GM23338 (cell line): Measurements from ENCODE around the gene FAN1. TPM values are rescaled to one million over a fixed set of nuclear protein-coding genes. Genes with fewer than 3 reads are reported as not detected.
"Not testable (repeated sequence)": the region's sequence is repeated elsewhere in the genome, so short reads cannot be mapped to it uniquely, and the experiment has no call there.

Experiments
- ATAC-seq: fragments of 200-7000 bp; cut with Tn5 transposase; 3 replicates; pipeline ENCODE4 v1.9.1; 2020
- DNase-seq: peaks from one replicate; pipeline ENCODE4 v3.0.0-alpha.2; 2015; ENCODE audit warnings: low spot score
- H2AFZ ChIP-seq: fragments of 200-600 bp; sonication (generic); 2 replicates; pipeline ENCODE4 v1.8.0; 2016; ENCODE audit warnings: antibody characterized with exemption, mild to moderate bottlenecking, moderate library complexity
- H3F3A ChIP-seq: fragments of 200-600 bp; sonication (generic); replicated peaks from 2 replicates; pipeline ENCODE4 v1.8.0; 2017; ENCODE audit warnings: antibody characterized with exemption, mixed run types, low read depth
- H3K27ac ChIP-seq: fragments of 200-600 bp; sonication (generic); 2 replicates; pipeline ENCODE4 v1.6.1; 2016; ENCODE audit warnings: low read depth
- H3K27me3 ChIP-seq: fragments of 200-600 bp; sonication (generic); 2 replicates; pipeline ENCODE4 v1.8.0; 2016; ENCODE audit warnings: mild to moderate bottlenecking, mixed run types, moderate library complexity; ENCODE audit not compliant: insufficient read depth
- H3K36me3 ChIP-seq: fragments of 200-600 bp; sonication (generic); 2 replicates; pipeline ENCODE4 v1.8.0; 2016; ENCODE audit warnings: mild to moderate bottlenecking; ENCODE audit not compliant: insufficient read depth
- H3K4me1 ChIP-seq: fragments of 200-600 bp; sonication (generic); 2 replicates; pipeline ENCODE4 v1.8.0; 2016; ENCODE audit warnings: mild to moderate bottlenecking, moderate library complexity; ENCODE audit not compliant: insufficient read depth
- H3K4me2 ChIP-seq: fragments of 200-600 bp; sonication (generic); 2 replicates; pipeline ENCODE4 v1.7.1; 2017; ENCODE audit warnings: mixed run types
- H3K4me3 ChIP-seq: fragments of 200-600 bp; sonication (generic); 2 replicates; pipeline ENCODE4 v1.6.1; 2016; ENCODE audit warnings: mixed run types
- H3K79me2 ChIP-seq: fragments of 200-600 bp; sonication (generic); replicated peaks from 2 replicates; pipeline ENCODE4 v1.8.0; 2017; ENCODE audit warnings: mild to moderate bottlenecking; ENCODE audit not compliant: insufficient read depth
- H3K9me2 ChIP-seq: fragments of 200-600 bp; sonication (generic); 2 replicates; pipeline ENCODE4 v1.8.0; 2017; ENCODE audit not compliant: insufficient read depth
- H4K20me1 ChIP-seq: fragments of 200-600 bp; sonication (generic); replicated peaks from 2 replicates; pipeline ENCODE4 v1.8.0; 2017; ENCODE audit warnings: mild to moderate bottlenecking; ENCODE audit not compliant: insufficient read depth
- H3K27ac Mint-ChIP-seq: 2 replicates; pipeline ENCODE4 v1.8.0; 2020; ENCODE audit warnings: inconsistent platforms, mild to moderate bottlenecking, moderate library complexity, mixed read lengths
- H3K27me3 Mint-ChIP-seq: 3 replicates; pipeline ENCODE4 v1.8.0; 2022; ENCODE audit warnings: low read depth, mild to moderate bottlenecking, moderate library complexity, mixed read lengths, inconsistent platforms; ENCODE audit not compliant: insufficient read depth, poor library complexity
- H3K36me3 Mint-ChIP-seq: 3 replicates; pipeline ENCODE4 v1.8.0; 2021; ENCODE audit warnings: low read depth, mild to moderate bottlenecking, inconsistent platforms, moderate library complexity, mixed read lengths
- H3K4me1 Mint-ChIP-seq: 3 replicates; pipeline ENCODE4 v1.8.0; 2020; ENCODE audit warnings: mild to moderate bottlenecking, inconsistent platforms, mixed read lengths
- H3K4me3 Mint-ChIP-seq: 3 replicates; pipeline ENCODE4 v1.8.0; 2021; ENCODE audit warnings: moderate library complexity, mild to moderate bottlenecking, inconsistent platforms, mixed read lengths
- H3K9me3 Mint-ChIP-seq: 3 replicates; pipeline ENCODE4 v1.8.0; 2020; ENCODE audit warnings: moderate library complexity, mild to moderate bottlenecking, inconsistent platforms, mixed read lengths
- CTCF ChIP-seq, 2 experiments: fragments of 200-600 bp in 1 of 2; sonication (generic) in 1 of 2; conservative IDR thresholded peaks; 2 replicates each; pipeline versions ENCODE4 v1.5.1 to v1.6.1; 2016 to 2017; ENCODE audit warnings: antibody characterized with exemption in 2 of 2, low read depth in 2 of 2, mild to moderate bottlenecking in 2 of 2, moderate library complexity in 1 of 2
- EZH2 ChIP-seq: fragments of 200-600 bp; sonication (generic); IDR thresholded peaks from one replicate; pipeline ENCODE4 v1.8.0; 2017; ENCODE audit warnings: antibody characterized with exemption, mild to moderate bottlenecking, low read depth; ENCODE audit not compliant: unreplicated experiment
- JUNB ChIP-seq: IDR thresholded peaks from one replicate; pipeline ENCODE4 v1.6.1; 2016; ENCODE audit warnings: antibody characterized with exemption; ENCODE audit not compliant: unreplicated experiment
- NANOG ChIP-seq: IDR thresholded peaks from 2 replicates; pipeline ENCODE4 v1.6.1; 2016; ENCODE audit warnings: antibody characterized with exemption, borderline replicate concordance
- ZNF331 ChIP-seq: fragments of 250-450 bp; sonication (Bioruptor Pico); IDR thresholded peaks from 2 replicates; pipeline ENCODE4 v1.5.0; 2020; ENCODE audit warnings: low read depth, mild to moderate bottlenecking, moderate library complexity
- polyA plus RNA-seq: library from polyadenylated mRNA; unstranded; fragments of >200 nt; fragmentation: Nextera tagmentation; extraction: Ambion mirVana; gene quantifications from 2 replicates; pipeline ENCODE4 v1.2.1, GENCODE V29; 2016
- total RNA-seq: library from RNA; depleted of rRNA; stranded (reverse); fragments of >200 nt; shearing (Covaris generic); gene quantifications from 2 replicates; pipeline ENCODE4 v1.2.3, GENCODE V29; 2014
- TF ChIP-seq, protein P1 (sequence below): IDR thresholded peaks from one replicate; pipeline ENCODE4 v1.6.1; 2018; ENCODE audit warnings: antibody characterized with exemption; ENCODE audit not compliant: unreplicated experiment
- TF ChIP-seq, protein P2 (sequence below): fragments of 250-450 bp; sonication (Bioruptor Pico); IDR thresholded peaks from 2 replicates; pipeline ENCODE4 v1.5.0; 2020; ENCODE audit warnings: mild to moderate bottlenecking, moderate library complexity

FAN1 gene
- total and polyA plus RNA-seq, 2 experiments from 2014 or later, result 9.1 to 29.2 TPM

GRCh38 chr15:30882849-30883433 lies 20.8 kb upstream of the FAN1 start:
- Mint-ChIP-seq H3K4me3 (no peak overlapping the region), H3K27me3 (peaks cover 4% of the 10 kb centered on the region), H3K27ac (no peak overlapping the region), H3K9me3 (no peaks in the 10 kb centered on the region), H3K36me3 (no peaks in the 10 kb centered on the region), H3K4me1 (peaks cover 2% of the 10 kb centered on the region; the same call in 2 of the 3 replicates)
- Histone ChIP-seq H3F3A (no peaks in the 10 kb centered on the region), H3K79me2 (no peaks in the 10 kb centered on the region), H3K9me2 (peaks cover 5% of the 10 kb centered on the region; the same call in 1 of the 2 replicates), H3K27ac (no peak overlapping the region), H3K36me3 (no peaks in the 10 kb centered on the region), H2AFZ (no peak overlapping the region), H4K20me1 (no peaks in the 10 kb centered on the region; the same call in 1 of the 2 replicates), H3K4me2 (no peak overlapping the region), H3K4me1 (no peaks in the 10 kb centered on the region), H3K4me3 (no peak overlapping the region), H3K27me3 (no peaks in the 10 kb centered on the region)
- DNase-seq (no peak), ATAC-seq (no peak)
- TF ChIP-seq, protein P1, sequence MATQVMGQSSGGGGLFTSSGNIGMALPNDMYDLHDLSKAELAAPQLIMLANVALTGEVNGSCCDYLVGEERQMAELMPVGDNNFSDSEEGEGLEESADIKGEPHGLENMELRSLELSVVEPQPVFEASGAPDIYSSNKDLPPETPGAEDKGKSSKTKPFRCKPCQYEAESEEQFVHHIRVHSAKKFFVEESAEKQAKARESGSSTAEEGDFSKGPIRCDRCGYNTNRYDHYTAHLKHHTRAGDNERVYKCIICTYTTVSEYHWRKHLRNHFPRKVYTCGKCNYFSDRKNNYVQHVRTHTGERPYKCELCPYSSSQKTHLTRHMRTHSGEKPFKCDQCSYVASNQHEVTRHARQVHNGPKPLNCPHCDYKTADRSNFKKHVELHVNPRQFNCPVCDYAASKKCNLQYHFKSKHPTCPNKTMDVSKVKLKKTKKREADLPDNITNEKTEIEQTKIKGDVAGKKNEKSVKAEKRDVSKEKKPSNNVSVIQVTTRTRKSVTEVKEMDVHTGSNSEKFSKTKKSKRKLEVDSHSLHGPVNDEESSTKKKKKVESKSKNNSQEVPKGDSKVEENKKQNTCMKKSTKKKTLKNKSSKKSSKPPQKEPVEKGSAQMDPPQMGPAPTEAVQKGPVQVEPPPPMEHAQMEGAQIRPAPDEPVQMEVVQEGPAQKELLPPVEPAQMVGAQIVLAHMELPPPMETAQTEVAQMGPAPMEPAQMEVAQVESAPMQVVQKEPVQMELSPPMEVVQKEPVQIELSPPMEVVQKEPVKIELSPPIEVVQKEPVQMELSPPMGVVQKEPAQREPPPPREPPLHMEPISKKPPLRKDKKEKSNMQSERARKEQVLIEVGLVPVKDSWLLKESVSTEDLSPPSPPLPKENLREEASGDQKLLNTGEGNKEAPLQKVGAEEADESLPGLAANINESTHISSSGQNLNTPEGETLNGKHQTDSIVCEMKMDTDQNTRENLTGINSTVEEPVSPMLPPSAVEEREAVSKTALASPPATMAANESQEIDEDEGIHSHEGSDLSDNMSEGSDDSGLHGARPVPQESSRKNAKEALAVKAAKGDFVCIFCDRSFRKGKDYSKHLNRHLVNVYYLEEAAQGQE, result no peak
- TF ChIP-seq ZNF331 (CRISPR knock-in tag) (no peak), CTCF (conservative IDR thresholded peaks at IDR 0.05; ENCODE audit: low read depth in 2 of 2) (no peak), NANOG (no peak), JUNB (no peak), EZH2 (no peak)
- TF ChIP-seq, protein P2, sequence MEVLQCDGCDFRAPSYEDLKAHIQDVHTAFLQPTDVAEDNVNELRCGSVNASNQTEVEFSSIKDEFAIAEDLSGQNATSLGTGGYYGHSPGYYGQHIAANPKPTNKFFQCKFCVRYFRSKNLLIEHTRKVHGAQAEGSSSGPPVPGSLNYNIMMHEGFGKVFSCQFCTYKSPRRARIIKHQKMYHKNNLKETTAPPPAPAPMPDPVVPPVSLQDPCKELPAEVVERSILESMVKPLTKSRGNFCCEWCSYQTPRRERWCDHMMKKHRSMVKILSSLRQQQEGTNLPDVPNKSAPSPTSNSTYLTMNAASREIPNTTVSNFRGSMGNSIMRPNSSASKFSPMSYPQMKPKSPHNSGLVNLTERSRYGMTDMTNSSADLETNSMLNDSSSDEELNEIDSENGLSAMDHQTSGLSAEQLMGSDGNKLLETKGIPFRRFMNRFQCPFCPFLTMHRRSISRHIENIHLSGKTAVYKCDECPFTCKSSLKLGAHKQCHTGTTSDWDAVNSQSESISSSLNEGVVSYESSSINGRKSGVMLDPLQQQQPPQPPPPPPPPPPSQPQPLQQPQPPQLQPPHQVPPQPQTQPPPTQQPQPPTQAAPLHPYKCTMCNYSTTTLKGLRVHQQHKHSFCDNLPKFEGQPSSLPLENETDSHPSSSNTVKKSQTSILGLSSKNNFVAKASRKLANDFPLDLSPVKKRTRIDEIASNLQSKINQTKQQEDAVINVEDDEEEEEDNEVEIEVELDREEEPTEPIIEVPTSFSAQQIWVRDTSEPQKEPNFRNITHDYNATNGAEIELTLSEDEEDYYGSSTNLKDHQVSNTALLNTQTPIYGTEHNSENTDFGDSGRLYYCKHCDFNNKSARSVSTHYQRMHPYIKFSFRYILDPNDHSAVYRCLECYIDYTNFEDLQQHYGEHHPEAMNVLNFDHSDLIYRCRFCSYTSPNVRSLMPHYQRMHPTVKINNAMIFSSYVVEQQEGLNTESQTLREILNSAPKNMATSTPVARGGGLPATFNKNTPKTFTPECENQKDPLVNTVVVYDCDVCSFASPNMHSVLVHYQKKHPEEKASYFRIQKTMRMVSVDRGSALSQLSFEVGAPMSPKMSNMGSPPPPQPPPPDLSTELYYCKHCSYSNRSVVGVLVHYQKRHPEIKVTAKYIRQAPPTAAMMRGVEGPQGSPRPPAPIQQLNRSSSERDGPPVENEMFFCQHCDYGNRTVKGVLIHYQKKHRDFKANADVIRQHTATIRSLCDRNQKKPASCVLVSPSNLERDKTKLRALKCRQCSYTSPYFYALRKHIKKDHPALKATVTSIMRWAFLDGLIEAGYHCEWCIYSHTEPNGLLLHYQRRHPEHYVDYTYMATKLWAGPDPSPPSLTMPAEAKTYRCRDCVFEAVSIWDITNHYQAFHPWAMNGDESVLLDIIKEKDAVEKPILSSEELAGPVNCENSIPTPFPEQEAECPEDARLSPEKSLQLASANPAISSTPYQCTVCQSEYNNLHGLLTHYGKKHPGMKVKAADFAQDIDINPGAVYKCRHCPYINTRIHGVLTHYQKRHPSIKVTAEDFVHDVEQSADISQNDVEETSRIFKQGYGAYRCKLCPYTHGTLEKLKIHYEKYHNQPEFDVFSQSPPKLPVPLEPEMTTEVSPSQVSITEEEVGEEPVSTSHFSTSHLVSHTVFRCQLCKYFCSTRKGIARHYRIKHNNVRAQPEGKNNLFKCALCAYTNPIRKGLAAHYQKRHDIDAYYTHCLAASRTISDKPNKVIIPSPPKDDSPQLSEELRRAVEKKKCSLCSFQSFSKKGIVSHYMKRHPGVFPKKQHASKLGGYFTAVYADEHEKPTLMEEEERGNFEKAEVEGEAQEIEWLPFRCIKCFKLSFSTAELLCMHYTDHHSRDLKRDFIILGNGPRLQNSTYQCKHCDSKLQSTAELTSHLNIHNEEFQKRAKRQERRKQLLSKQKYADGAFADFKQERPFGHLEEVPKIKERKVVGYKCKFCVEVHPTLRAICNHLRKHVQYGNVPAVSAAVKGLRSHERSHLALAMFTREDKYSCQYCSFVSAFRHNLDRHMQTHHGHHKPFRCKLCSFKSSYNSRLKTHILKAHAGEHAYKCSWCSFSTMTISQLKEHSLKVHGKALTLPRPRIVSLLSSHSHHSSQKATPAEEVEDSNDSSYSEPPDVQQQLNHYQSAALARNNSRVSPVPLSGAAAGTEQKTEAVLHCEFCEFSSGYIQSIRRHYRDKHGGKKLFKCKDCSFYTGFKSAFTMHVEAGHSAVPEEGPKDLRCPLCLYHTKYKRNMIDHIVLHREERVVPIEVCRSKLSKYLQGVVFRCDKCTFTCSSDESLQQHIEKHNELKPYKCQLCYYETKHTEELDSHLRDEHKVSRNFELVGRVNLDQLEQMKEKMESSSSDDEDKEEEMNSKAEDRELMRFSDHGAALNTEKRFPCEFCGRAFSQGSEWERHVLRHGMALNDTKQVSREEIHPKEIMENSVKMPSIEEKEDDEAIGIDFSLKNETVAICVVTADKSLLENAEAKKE (CRISPR knock-in tag), result no peak

GRCh38 chr15:30883666-30884065 lies 20.0 kb upstream of the FAN1 start:
- not testable (repeated sequence) for H3K4me2 ChIP-seq, H3F3A ChIP-seq, H3K9me3 Mint-ChIP-seq, H3K79me2 ChIP-seq, H3K4me1 ChIP-seq, H3K9me2 ChIP-seq, H3K36me3 Mint-ChIP-seq, H3K27ac ChIP-seq, H3K27me3 ChIP-seq, H3K4me3 ChIP-seq, ATAC-seq, H4K20me1 ChIP-seq, H3K4me1 Mint-ChIP-seq, H3K27me3 Mint-ChIP-seq, DNase-seq, H3K27ac Mint-ChIP-seq, H3K4me3 Mint-ChIP-seq, H2AFZ ChIP-seq, H3K36me3 ChIP-seq
